AG10803 (cell line): ENCODE measurements around the gene SUN5.
A peak's percentile ranks its signal among the peaks of the same experiment; 100 is the strongest.

Experiments
- DNase-seq: peaks from one replicate; pipeline ENCODE4 v3.0.0; 2010; ENCODE audit warnings: low read depth
- H3K4me3 ChIP-seq: 2 replicates; pipeline ENCODE4 v1.5.1; 2011; ENCODE audit warnings: mild to moderate bottlenecking, low read length, control low read depth
- CTCF ChIP-seq: conservative IDR thresholded peaks from 2 replicates; pipeline ENCODE4 v1.5.1; 2011; ENCODE audit warnings: mild to moderate bottlenecking, low read length, control low read depth, inconsistent platforms

Gene SUN5

DNA sequence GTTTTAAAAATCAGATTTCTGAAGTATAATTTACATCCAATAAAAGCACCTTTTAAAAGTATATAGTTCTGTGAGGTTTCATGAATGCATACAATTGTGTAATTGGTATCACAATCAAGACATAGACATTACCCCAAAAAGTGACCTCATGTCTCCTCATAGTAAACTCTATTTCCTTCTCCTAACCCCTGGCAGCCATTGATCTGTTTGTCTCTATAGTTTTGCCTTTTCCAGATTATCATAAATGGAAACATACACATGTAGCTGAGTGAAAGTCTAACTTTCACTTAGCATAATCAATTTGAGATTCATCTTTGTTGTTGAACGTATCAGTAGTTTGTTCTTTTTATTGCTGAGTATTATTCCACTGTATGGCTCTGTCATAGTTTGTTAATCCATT, 57.6 kb downstream of the SUN5 start:
- no peak for TF ChIP-seq CTCF
- H3K4me3 ChIP-seq, result no peak overlapping the region
- DNase-seq, result no peak

- H3K4me3 ChIP-seq, result no peak overlapping the region
- peak; percentile 22 for DNase-seq
- peak; percentile 71 for TF ChIP-seq CTCF
Measured at GRCh38 chr20:32945710-32946221, 58.5 kb downstream of the SUN5 start.

GRCh38 chr20:32943490-32944052, 60.7 kb downstream of the SUN5 start:
- no peak overlapping the region for H3K4me3 ChIP-seq
- no peak for TF ChIP-seq CTCF
- no peak for DNase-seq

DNA sequence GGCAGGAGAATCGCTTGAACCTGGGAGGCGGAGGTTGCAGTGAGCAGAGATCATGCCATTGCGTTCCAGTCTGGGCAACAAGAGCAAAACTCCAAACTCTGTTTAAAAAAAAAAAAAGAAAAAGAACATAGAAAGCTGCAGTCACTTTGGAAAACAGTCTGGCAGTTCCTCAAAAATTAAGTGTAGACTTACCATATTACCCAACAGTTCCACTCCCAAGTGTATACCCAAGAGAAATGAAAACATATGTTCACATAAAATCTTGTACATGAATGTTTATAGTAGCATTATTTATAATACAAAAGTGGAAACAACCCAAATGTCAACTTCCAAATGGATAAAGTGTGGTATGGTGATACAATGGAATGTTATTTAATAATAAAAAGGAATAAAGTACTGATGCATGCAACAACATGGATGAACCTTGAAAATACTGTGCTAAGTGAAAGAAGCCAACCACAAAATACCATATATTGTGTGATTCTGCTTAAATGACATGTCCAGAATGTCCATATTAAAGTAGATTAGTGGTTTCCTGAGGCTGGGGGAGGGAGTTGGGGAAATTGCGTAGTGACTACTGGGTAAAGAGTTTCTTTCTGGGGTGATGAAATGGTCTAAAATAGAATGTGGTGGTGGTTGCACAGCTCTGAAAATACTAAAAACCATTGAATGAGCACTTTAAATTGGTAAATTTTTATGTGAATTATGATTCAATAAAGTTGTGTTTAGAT, 62.9 kb downstream of the SUN5 start:
- no peak for TF ChIP-seq CTCF
- H3K4me3 ChIP-seq, result no peak overlapping the region
- DNase-seq, result peak; percentile 56

- DNase-seq, result no peak
- TF ChIP-seq CTCF, result no peak
- H3K4me3 ChIP-seq, result no peak overlapping the region
Measured at GRCh38 chr20:32934580-32934979, 69.7 kb downstream of the SUN5 start.
